KOPT-K1 (cell line): ENCODE results near the gene FBXO42.

ENCODE experiments used
- H3K27ac ChIP-seq: fragments of 200-600 bp; sonication (generic); 2 replicates; pipeline ENCODE4 v1.5.1; 2016; ENCODE audit warnings: antibody characterized with exemption, mild to moderate bottlenecking, low read depth, low read length; ENCODE audit not compliant: poor library complexity, severe bottlenecking
- H3K36me3 ChIP-seq: fragments of 200-600 bp; sonication (generic); 2 replicates; pipeline ENCODE4 v1.5.1; 2017; ENCODE audit warnings: antibody characterized with exemption, mild to moderate bottlenecking, low read length, moderate library complexity; ENCODE audit not compliant: insufficient read depth
- H3K9me3 ChIP-seq: fragments of 200-600 bp; sonication (generic); 2 replicates; pipeline ENCODE4 v1.5.1; 2017; ENCODE audit warnings: antibody characterized with exemption, low read length, mild to moderate bottlenecking; ENCODE audit not compliant: insufficient read depth, poor library complexity, severe bottlenecking

The FBXO42 gene

GRCh38 chr1:16315437-16315836 lies 36.8 kb downstream of the FBXO42 start:
- Histone ChIP-seq H3K36me3 (peaks cover 51% of the 10 kb centered on the region), H3K9me3 (no peaks in the 10 kb centered on the region), H3K27ac (no peak overlapping the region)

- Histone ChIP-seq H3K27ac (no peak overlapping the region), H3K9me3 (no peaks in the 10 kb centered on the region), H3K36me3 (peaks cover 95% of the 10 kb centered on the region)
These were observed 45.1 kb downstream of the FBXO42 start for GRCh38 chr1:16307222-16307621.

GRCh38 chr1:16302709-16303627 lies 49.3 kb downstream of the FBXO42 start:
- Histone ChIP-seq H3K36me3 (peaks cover 93% of the 10 kb centered on the region), H3K27ac (no peak overlapping the region), H3K9me3 (no peaks in the 10 kb centered on the region)

- H3K9me3 ChIP-seq, result no peaks in the 10 kb centered on the region
- peaks cover 88% of the 10 kb centered on the region for H3K36me3 ChIP-seq
- no peak overlapping the region for H3K27ac ChIP-seq
These were observed 51.8 kb downstream of the FBXO42 start for GRCh38 chr1:16300436-16300835.

- H3K27ac ChIP-seq, result no peak overlapping the region
- H3K36me3 ChIP-seq, result peaks cover 88% of the 10 kb centered on the region
- no peaks in the 10 kb centered on the region for H3K9me3 ChIP-seq
These were observed 53.6 kb downstream of the FBXO42 start for GRCh38 chr1:16298653-16299052.

GRCh38 chr1:16296643-16297042 lies 55.6 kb downstream of the FBXO42 start:
- H3K27ac ChIP-seq, result no peak overlapping the region
- peaks cover 86% of the 10 kb centered on the region for H3K36me3 ChIP-seq
- no peaks in the 10 kb centered on the region for H3K9me3 ChIP-seq

- Histone ChIP-seq H3K9me3 (no peaks in the 10 kb centered on the region), H3K36me3 (peaks cover 87% of the 10 kb centered on the region), H3K27ac (no peak overlapping the region)
These were observed 57.8 kb downstream of the FBXO42 start for GRCh38 chr1:16294219-16295212.

GRCh38 chr1:16293538-16293937 lies 58.7 kb downstream of the FBXO42 start:
- Histone ChIP-seq H3K36me3 (peaks cover 88% of the 10 kb centered on the region), H3K27ac (no peak overlapping the region), H3K9me3 (no peaks in the 10 kb centered on the region)

GRCh38 chr1:16292739-16293138 lies 59.5 kb downstream of the FBXO42 start:
- Histone ChIP-seq H3K36me3 (peaks cover 85% of the 10 kb centered on the region), H3K9me3 (no peaks in the 10 kb centered on the region), H3K27ac (no peak overlapping the region)

GRCh38 chr1:16289959-16290358 lies 62.3 kb downstream of the FBXO42 start:
- Histone ChIP-seq H3K36me3 (peaks cover 84% of the 10 kb centered on the region), H3K27ac (no peak overlapping the region), H3K9me3 (no peaks in the 10 kb centered on the region)

GRCh38 chr1:16286122-16286521 lies 66.2 kb downstream of the FBXO42 start:
- Histone ChIP-seq H3K27ac (no peak overlapping the region), H3K9me3 (no peaks in the 10 kb centered on the region), H3K36me3 (peaks cover 51% of the 10 kb centered on the region)

- no peak overlapping the region for H3K27ac ChIP-seq
- H3K9me3 ChIP-seq, result no peaks in the 10 kb centered on the region
- H3K36me3 ChIP-seq, result peaks cover 18% of the 10 kb centered on the region; the same call in 1 of the 2 replicates
These were observed 70.5 kb downstream of the FBXO42 start for GRCh38 chr1:16281765-16282164.

GRCh38 chr1:16279186-16279585 lies 73.1 kb downstream of the FBXO42 start:
- H3K27ac ChIP-seq, result no peak overlapping the region
- peaks cover 15% of the 10 kb centered on the region for H3K36me3 ChIP-seq
- H3K9me3 ChIP-seq, result no peaks in the 10 kb centered on the region

- Histone ChIP-seq H3K36me3 (peaks cover 19% of the 10 kb centered on the region), H3K27ac (no peak overlapping the region), H3K9me3 (no peaks in the 10 kb centered on the region)
These were observed 75.8 kb downstream of the FBXO42 start for GRCh38 chr1:16276302-16277030.
